Esophagus muscularis mucosa (tissue), 4 donors: ENCODE measurements around the gene SHTN1. TPM values are rescaled to one million over a fixed set of nuclear protein-coding genes. Genes with fewer than 3 reads are reported as not detected.

Experiments used
- DNase-seq: peaks from one replicate; pipeline ENCODE4 v3.0.0-alpha.2; 2017; ENCODE audit errors: extremely low spot score
- H3K27ac ChIP-seq, 4 donors: fragments of 200-600 bp; sonication (generic); replicated peaks in 1 of 4; 1 replicate in 3 of 4; 2 replicates in 1 of 4; pipeline ENCODE4 v1.5.1; 2016 to 2019; ENCODE audit warnings: mild to moderate bottlenecking in 1 of 4
- H3K27me3 ChIP-seq, 4 donors: fragments of 200-600 bp; sonication (generic); one replicate each; pipeline versions ENCODE4 v1.5.1 to v1.6.0; 2016 to 2019
- H3K36me3 ChIP-seq, 4 donors: fragments of 200-600 bp; sonication (generic); one replicate each; pipeline ENCODE4 v1.5.1; 2016 to 2019
- H3K4me1 ChIP-seq, 4 donors: fragments of 200-600 bp; sonication (generic); one replicate each; pipeline ENCODE4 v1.5.1; 2016 to 2019
- H3K4me3 ChIP-seq, 4 donors: fragments of 200-600 bp; sonication (generic); 1 replicate in 2 of 4; 2 replicates in 2 of 4; pipeline ENCODE4 v1.5.1; 2016 to 2019; ENCODE audit warnings: mild to moderate bottlenecking in 4 of 4, moderate library complexity in 1 of 4
- H3K9me3 ChIP-seq, 4 donors: fragments of 200-600 bp; sonication (generic); 1 replicate in 3 of 4; 2 replicates in 1 of 4; pipeline ENCODE4 v1.5.1; 2016 to 2019
- CTCF ChIP-seq, 3 experiments: fragments of 200-600 bp in 2 of 3; fragments of 450-650 bp in 1 of 3; sonication (generic) in 2 of 3; IDR thresholded peaks; one replicate each; pipeline ENCODE4 v1.5.1; 2017 to 2019; ENCODE audit warnings: antibody characterized with exemption in 3 of 3, mild to moderate bottlenecking in 2 of 3, moderate library complexity in 1 of 3
- EP300 ChIP-seq: sonication (generic); formaldehyde crosslinking; IDR thresholded peaks from one replicate; pipeline ENCODE4 v1.6.1; 2017; ENCODE audit warnings: antibody characterized with exemption
- POLR2A ChIP-seq: fragments of 450-650 bp; IDR thresholded peaks from one replicate; pipeline ENCODE4 v1.6.1; 2017; ENCODE audit warnings: antibody characterized with exemption, moderate library complexity, mild to moderate bottlenecking, low read depth
- POLR2AphosphoS5 ChIP-seq, 2 donors: sonication (generic); formaldehyde crosslinking; IDR thresholded peaks; one replicate each; pipeline ENCODE4 v1.6.1; 2017; ENCODE audit warnings: antibody characterized with exemption in 2 of 2
- WGBS: methylation state at CpG from one replicate; pipeline ENCODE4 v1.1.5; 2018; 5-methylcytosine and 5-hydroxymethylcytosine counted together
- intact Hi-C: fragments of 100-400 bp; cut with DNase I; formaldehyde crosslinking; loops from one replicate; pipeline ENCODE4 v1.15.1; 2023
- total RNA-seq, 4 donors: library from RNA; depleted of rRNA; stranded (reverse); fragments of >200 nt; gene quantifications; one replicate each; pipeline versions ENCODE4 v1.1.0 to v1.2.1, GENCODE V29; 2016

The SHTN1 gene
- total RNA-seq, 4 donors from 2014 or later = 3.5 to 8.6 (median 6.1) TPM

GRCh38 chr10:116961406-116962251 is 43.4 kb downstream of the SHTN1 start:
- Histone ChIP-seq H3K36me3 (peaks cover 0 to 4% (median 0%) of the 10 kb centered on the region in 4 donors), H3K27me3 (no peaks in the 10 kb centered on the region), H3K4me3 (no peak overlapping the region), H3K9me3 (no peaks in the 10 kb centered on the region), H3K27ac (no peak overlapping the region), H3K4me1 (no peaks in the 10 kb centered on the region)
- TF ChIP-seq POLR2AphosphoS5 (IDR thresholded peaks at IDR 0.05) (no peak), POLR2A (no peak), CTCF (IDR thresholded peaks at IDR 0.05) (no peak), EP300 (no peak)
- intact Hi-C loops = no loop called here
- WGBS = 89% methylated on average over 9 of the region's 9 CpGs
- DNase-seq = no peak

GRCh38 chr10:116960066-116960776 is 44.8 kb downstream of the SHTN1 start:
- 78% methylated on average over 5 of the region's 5 CpGs for WGBS
- no peak for TF ChIP-seq EP300
- no peak for TF ChIP-seq POLR2AphosphoS5 (IDR thresholded peaks at IDR 0.05)
- no peak for TF ChIP-seq POLR2A
- TF ChIP-seq CTCF (IDR thresholded peaks at IDR 0.05) = no peak
- DNase-seq = no peak
- H3K27me3 ChIP-seq = no peaks in the 10 kb centered on the region
- no peak overlapping the region for H3K27ac ChIP-seq
- H3K36me3 ChIP-seq = peaks cover 0 to 2% (median 0%) of the 10 kb centered on the region in 4 donors
- H3K4me3 ChIP-seq = no peak overlapping the region
- intact Hi-C loops = no loop called here
- H3K9me3 ChIP-seq = no peaks in the 10 kb centered on the region
- no peaks in the 10 kb centered on the region for H3K4me1 ChIP-seq

GRCh38 chr10:116952729-116953128 is 52.3 kb downstream of the SHTN1 start:
- Histone ChIP-seq H3K27ac (no peak overlapping the region), H3K4me3 (no peak overlapping the region), H3K27me3 (no peaks in the 10 kb centered on the region), H3K9me3 (no peaks in the 10 kb centered on the region), H3K4me1 (peaks cover 0 to 5% (median under 1%) of the 10 kb centered on the region in 4 donors), H3K36me3 (peaks cover 0 to 5% (median 0%) of the 10 kb centered on the region in 4 donors)
- no peak for TF ChIP-seq POLR2A
- TF ChIP-seq CTCF (IDR thresholded peaks at IDR 0.05) = no peak
- no peak for TF ChIP-seq POLR2AphosphoS5 (IDR thresholded peaks at IDR 0.05)
- TF ChIP-seq EP300 = no peak
- 40% methylated on average over 1 of the region's 1 CpG for WGBS
- DNase-seq = no peak
- intact Hi-C loops = no loop called here

- no peaks in the 10 kb centered on the region for H3K9me3 ChIP-seq
- no peak overlapping the region for H3K4me3 ChIP-seq
- peaks cover 0 to 14% (median 5%) of the 10 kb centered on the region in 4 donors for H3K4me1 ChIP-seq
- no peak for TF ChIP-seq EP300
- TF ChIP-seq POLR2AphosphoS5 (IDR thresholded peaks at IDR 0.05) = no peak
- no peak for TF ChIP-seq CTCF (IDR thresholded peaks at IDR 0.05)
- intact Hi-C loops = no loop called here
- peaks cover 0 to 8% (median 0%) of the 10 kb centered on the region in 4 donors for H3K36me3 ChIP-seq
- 83% methylated on average over 1 of the region's 1 CpG for WGBS
- DNase-seq = no peak
- no peak overlapping the region for H3K27ac ChIP-seq
- H3K27me3 ChIP-seq = no peaks in the 10 kb centered on the region
These were observed 56.5 kb downstream of the SHTN1 start for GRCh38 chr10:116948530-116948870.
